CD14-positive monocyte (primary cell): ENCODE data around the gene CFAP69. TPM values are rescaled to one million over a fixed set of nuclear protein-coding genes. Genes with fewer than 3 reads are reported as not detected.
A peak's percentile ranks its signal among the peaks of the same experiment; 100 is the strongest.

Experiments used
- DNase-seq, 3 donors: peaks; one replicate each; pipeline ENCODE4 v3.0.0-alpha.2; 2011 to 2022
- H2AFZ ChIP-seq: 2 replicates; pipeline ENCODE4 v1.6.0; 2012; ENCODE audit warnings: mild to moderate bottlenecking, low read depth, low read length, inconsistent platforms; ENCODE audit not compliant: insufficient read depth, poor library complexity, severe bottlenecking
- H3K27ac ChIP-seq, 2 donors: 1 replicate in 1 of 2; 2 replicates in 1 of 2; pipeline ENCODE4 v1.5.1; 2012 to 2013; ENCODE audit warnings: low read length in 2 of 2, control low read depth in 1 of 2, inconsistent platforms in 1 of 2, low read depth in 1 of 2, mild to moderate bottlenecking in 1 of 2
- H3K27me3 ChIP-seq, 2 donors: one replicate each; pipeline versions ENCODE4 v1.6.0 to v1.6.1; 2011 to 2013; ENCODE audit warnings: low read length in 2 of 2; ENCODE audit not compliant: control insufficient read depth in 2 of 2, insufficient read depth in 2 of 2
- H3K36me3 ChIP-seq, 2 donors: replicated peaks in 1 of 2; 1 replicate in 1 of 2; 2 replicates in 1 of 2; pipeline versions ENCODE4 v1.5.1 to v1.6.1; 2012 to 2013; ENCODE audit warnings: low read length in 2 of 2, control low read depth in 1 of 2, inconsistent platforms in 1 of 2, mild to moderate bottlenecking in 1 of 2; ENCODE audit not compliant: insufficient read depth in 2 of 2, control insufficient read depth in 1 of 2
- H3K4me1 ChIP-seq, 2 donors: 1 replicate in 1 of 2; 2 replicates in 1 of 2; pipeline versions ENCODE4 v1.5.1 to v1.6.1; 2012 to 2013; ENCODE audit warnings: low read length in 2 of 2, control low read depth in 1 of 2, inconsistent platforms in 1 of 2, mild to moderate bottlenecking in 1 of 2, moderate library complexity in 1 of 2; ENCODE audit not compliant: insufficient read depth in 2 of 2, control insufficient read depth in 1 of 2
- H3K4me2 ChIP-seq: replicated peaks from 2 replicates; pipeline ENCODE3; 2012; ENCODE audit warnings: low read length, moderate library complexity, mild to moderate bottlenecking; ENCODE audit not compliant: poor library complexity, severe bottlenecking; ENCODE audit errors: extremely low read depth
- H3K4me3 ChIP-seq, 3 experiments: fragments of 200-600 bp in 1 of 3; sonication (generic) in 1 of 3; replicated peaks in 1 of 3; 1 replicate in 2 of 3; 2 replicates in 1 of 3; pipeline ENCODE4 v1.5.1; 2011 to 2013; ENCODE audit warnings: low read length in 3 of 3, mild to moderate bottlenecking in 3 of 3, control low read depth in 2 of 3, low read depth in 2 of 3, inconsistent platforms in 1 of 3, moderate library complexity in 1 of 3
- H3K79me2 ChIP-seq: 2 replicates; pipeline ENCODE4 v1.6.0; 2012; ENCODE audit warnings: mild to moderate bottlenecking, control low read depth, inconsistent platforms, low read length, moderate library complexity; ENCODE audit not compliant: insufficient read depth
- H3K9ac ChIP-seq: 2 replicates; pipeline ENCODE4 v1.6.0; 2017; ENCODE audit warnings: low read length, mild to moderate bottlenecking; ENCODE audit not compliant: insufficient read depth, poor library complexity, severe bottlenecking
- H3K9me3 ChIP-seq, 2 donors: replicated peaks in 1 of 2; 1 replicate in 1 of 2; 2 replicates in 1 of 2; pipeline versions ENCODE4 v1.5.1 to v1.6.1; 2012 to 2013; ENCODE audit warnings: low read length in 2 of 2, control low read depth in 1 of 2; ENCODE audit not compliant: control insufficient read depth in 1 of 2, insufficient read depth in 1 of 2
- H4K20me1 ChIP-seq: 2 replicates; pipeline ENCODE4 v1.6.0; 2012; ENCODE audit warnings: mild to moderate bottlenecking, low read length, control low read depth, moderate library complexity; ENCODE audit not compliant: insufficient read depth
- H3K27ac Mint-ChIP-seq, 7 donors: one replicate each; pipeline ENCODE4 v1.8.0; 2020; ENCODE audit warnings: mild to moderate bottlenecking in 7 of 7, mixed read lengths in 7 of 7, moderate library complexity in 6 of 7, inconsistent platforms in 2 of 7
- H3K27me3 Mint-ChIP-seq, 3 donors: one replicate each; pipeline ENCODE4 v1.8.0; 2021 to 2022; ENCODE audit warnings: low read depth in 3 of 3, mild to moderate bottlenecking in 3 of 3, mixed read lengths in 3 of 3, moderate library complexity in 3 of 3, inconsistent platforms in 1 of 3
- H3K36me3 Mint-ChIP-seq, 2 donors: one replicate each; pipeline ENCODE4 v1.8.0; 2020; ENCODE audit warnings: mixed read lengths in 2 of 2, inconsistent platforms in 1 of 2, mild to moderate bottlenecking in 1 of 2
- H3K4me1 Mint-ChIP-seq: one replicate; pipeline ENCODE4 v1.8.0; 2020; ENCODE audit warnings: mild to moderate bottlenecking, mixed read lengths
- H3K4me3 Mint-ChIP-seq, 2 donors: one replicate each; pipeline ENCODE4 v1.8.0; 2020; ENCODE audit warnings: mild to moderate bottlenecking in 2 of 2, mixed read lengths in 2 of 2, moderate library complexity in 1 of 2
- H3K9me3 Mint-ChIP-seq, 7 donors: one replicate each; pipeline ENCODE4 v1.8.0; 2020 to 2022; ENCODE audit warnings: mixed read lengths in 7 of 7, mild to moderate bottlenecking in 6 of 7, moderate library complexity in 6 of 7, inconsistent platforms in 2 of 7
- CTCF ChIP-seq: fragments of 200-600 bp; IDR thresholded peaks from one replicate; pipeline ENCODE4 v1.8.0; 2022; ENCODE audit warnings: antibody characterized with exemption, mild to moderate bottlenecking
- intact Hi-C, 2 donors: fragments of 100-400 bp; cut with micrococcal nuclease; formaldehyde crosslinking; loops; one replicate each; pipeline versions ENCODE4 v1.15.0 to v1.15.1; 2023
- polyA plus RNA-seq, 3 donors: library from polyadenylated mRNA; depleted of rRNA in 1 of 3; unstranded in 2 of 3; stranded (reverse) in 1 of 3; fragments of 300-500 nt in 2 of 3; fragments of >200 nt in 1 of 3; fragmentation: Illumina TruSeq in 2 of 3; gene quantifications; 1 replicate in 2 of 3; 2 replicates in 1 of 3; pipeline ENCODE4 v1.2.3, GENCODE V29; 2012 to 2021

CFAP69 gene
- polyA plus RNA-seq, 3 donors: not detected

- no peak overlapping the region for H3K27ac ChIP-seq
- no peaks in the 10 kb centered on the region for H4K20me1 ChIP-seq
- H3K27me3 ChIP-seq: no peaks in the 10 kb centered on the region
- no peak overlapping the region for H3K9ac ChIP-seq
- no peak for TF ChIP-seq CTCF
- H3K4me3 Mint-ChIP-seq: no peak overlapping the region
- H3K36me3 Mint-ChIP-seq: no peaks in the 10 kb centered on the region
- peaks cover 1 to 13% (median 5%) of the 10 kb centered on the region in 7 donors for H3K9me3 Mint-ChIP-seq
- H3K4me1 ChIP-seq: no peaks in the 10 kb centered on the region
- intact Hi-C loops: no loop called here
- no peaks in the 10 kb centered on the region for H3K4me1 Mint-ChIP-seq
- H3K27me3 Mint-ChIP-seq: peaks cover 0 to 5% (median 2%) of the 10 kb centered on the region in 3 donors
- no peak for DNase-seq
- H3K4me2 ChIP-seq: no peak overlapping the region
- peaks cover 0 to 4% of the 10 kb centered on the region in 2 donors for H3K9me3 ChIP-seq
- no peaks in the 10 kb centered on the region for H3K36me3 ChIP-seq
- no peak overlapping the region for H3K27ac Mint-ChIP-seq
- H3K79me2 ChIP-seq: no peaks in the 10 kb centered on the region
- no peak overlapping the region for H3K4me3 ChIP-seq
- no peak overlapping the region for H2AFZ ChIP-seq
Observed at GRCh38 chr7:90337106-90337505, 92.1 kb downstream of the CFAP69 start.

- H3K27ac Mint-ChIP-seq: peak overlapping the region in 4 of 7 donors; percentile 45 to 99 (median 96)
- intact Hi-C loops: loop anchor here (5.0 to 10.0 kb wide), 2 partner anchors 100 to 163 kb away; partner anchors contain the start of gene CFAP69 (in 2 of the 2)
- peaks cover 0 to 14% of the 10 kb centered on the region in 2 donors for H3K36me3 Mint-ChIP-seq
- peaks cover 12% of the 10 kb centered on the region for H3K4me1 Mint-ChIP-seq
- Histone ChIP-seq H3K9me3 (peaks cover 3 to 10% of the 10 kb centered on the region in 2 donors), H3K9ac (no peak overlapping the region), H3K36me3 (no peaks in the 10 kb centered on the region), H3K27me3 (no peaks in the 10 kb centered on the region), H3K4me1 (peaks cover 10 to 22% of the 10 kb centered on the region in 2 donors), H3K4me3 (peak overlapping the region in 1 of 3 experiments; percentile 83), H3K4me2 (peak overlapping the region; percentile 93), H3K27ac (peak overlapping the region in 1 of 2 donors; percentile 96), H3K79me2 (peaks cover 34% of the 10 kb centered on the region), H4K20me1 (no peaks in the 10 kb centered on the region), H2AFZ (no peak overlapping the region)
- DNase-seq: no peak
- H3K27me3 Mint-ChIP-seq: no peaks in the 10 kb centered on the region
- H3K9me3 Mint-ChIP-seq: peaks cover 10 to 17% (median 13%) of the 10 kb centered on the region in 7 donors
- TF ChIP-seq CTCF: no peak
- peak overlapping the region in 1 of 2 donors; percentile 96 for H3K4me3 Mint-ChIP-seq
Observed at GRCh38 chr7:90345016-90345415, 100.0 kb downstream of the CFAP69 start.
